ENCODE measurements around the gene MRPL19.

Gene MRPL19

DNA sequence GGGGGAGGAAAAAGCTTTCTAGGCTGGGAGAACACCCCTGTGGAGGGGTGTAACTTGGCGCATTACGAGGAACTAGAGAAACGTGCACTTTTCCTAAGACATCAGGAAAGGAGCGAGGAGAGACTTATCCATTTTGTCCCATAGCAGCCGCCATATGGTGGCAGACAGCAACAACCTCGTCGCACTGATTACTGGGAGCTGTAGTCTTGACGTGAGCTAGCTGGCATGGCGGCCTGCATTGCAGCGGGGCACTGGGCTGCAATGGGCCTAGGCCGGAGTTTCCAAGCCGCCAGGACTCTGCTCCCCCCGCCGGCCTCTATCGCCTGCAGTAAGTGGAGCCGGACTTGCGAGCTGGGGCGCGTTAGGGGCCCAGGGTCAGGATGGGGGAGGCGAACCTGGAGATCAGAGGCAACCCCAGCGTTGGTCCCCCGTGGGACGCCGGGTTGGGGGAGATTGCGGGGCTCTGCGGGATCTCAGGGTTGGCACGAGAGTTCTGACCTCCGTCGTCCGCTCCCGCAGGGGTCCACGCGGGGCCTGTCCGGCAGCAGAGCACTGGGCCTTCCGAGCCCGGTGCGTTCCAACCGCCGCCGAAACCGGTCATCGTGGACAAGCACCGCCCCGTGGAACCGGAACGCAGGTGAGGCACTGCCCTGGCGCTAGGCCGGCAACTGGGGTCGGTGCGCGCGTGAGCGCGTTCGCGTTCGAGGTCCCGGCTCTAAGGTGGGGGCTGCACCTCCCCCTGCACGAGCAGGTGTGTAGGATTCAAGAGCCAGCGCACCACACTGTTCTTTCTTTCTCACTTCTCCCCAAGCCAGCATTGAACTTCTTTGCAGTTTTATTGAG is at the start of gene MRPL19:
Gene MRPL19, plus strand, starts transcription at position 201 of the 843 bp plus-strand sequence. Its CDS starts 25 bp downstream, at position 226.
- Histone ChIP-seq H3K27ac (ENCODE audit: low read depth, low read length) (peak within 1 kb of the TSS; percentile 41), H3K4me3 (ENCODE audit: low read length) (peak within 1 kb of the TSS; percentile 87), H3K36me3 (ENCODE audit: control insufficient read depth, low read length) (peaks cover 35% of the 10 kb centered on the region), H3F3A (ENCODE audit: control insufficient read depth, insufficient read depth) (no peaks in the 10 kb centered on the region), H3K9me2 (replicated peaks; ENCODE audit: control insufficient read depth, low read length) (no peaks in the 10 kb centered on the region), H3K4me2 (ENCODE audit: low read length) (peak within 1 kb of the TSS; percentile 70), H3K27me3 (ENCODE audit: control insufficient read depth, low read length) (no peaks in the 10 kb centered on the region), H4K20me1 (ENCODE audit: control insufficient read depth, insufficient read depth, low read depth, low read length) (no peaks in the 10 kb centered on the region), H3K4me1 (ENCODE audit: control insufficient read depth, low read length) (peaks cover 11% of the 10 kb centered on the region), H3K9me3 (ENCODE audit: control insufficient read depth, insufficient read depth, low read length) (no peaks in the 10 kb centered on the region), H3K79me2 (ENCODE audit: control insufficient read depth, low read length) (peaks cover 45% of the 10 kb centered on the region)
- TF ChIP-seq, protein P1, sequence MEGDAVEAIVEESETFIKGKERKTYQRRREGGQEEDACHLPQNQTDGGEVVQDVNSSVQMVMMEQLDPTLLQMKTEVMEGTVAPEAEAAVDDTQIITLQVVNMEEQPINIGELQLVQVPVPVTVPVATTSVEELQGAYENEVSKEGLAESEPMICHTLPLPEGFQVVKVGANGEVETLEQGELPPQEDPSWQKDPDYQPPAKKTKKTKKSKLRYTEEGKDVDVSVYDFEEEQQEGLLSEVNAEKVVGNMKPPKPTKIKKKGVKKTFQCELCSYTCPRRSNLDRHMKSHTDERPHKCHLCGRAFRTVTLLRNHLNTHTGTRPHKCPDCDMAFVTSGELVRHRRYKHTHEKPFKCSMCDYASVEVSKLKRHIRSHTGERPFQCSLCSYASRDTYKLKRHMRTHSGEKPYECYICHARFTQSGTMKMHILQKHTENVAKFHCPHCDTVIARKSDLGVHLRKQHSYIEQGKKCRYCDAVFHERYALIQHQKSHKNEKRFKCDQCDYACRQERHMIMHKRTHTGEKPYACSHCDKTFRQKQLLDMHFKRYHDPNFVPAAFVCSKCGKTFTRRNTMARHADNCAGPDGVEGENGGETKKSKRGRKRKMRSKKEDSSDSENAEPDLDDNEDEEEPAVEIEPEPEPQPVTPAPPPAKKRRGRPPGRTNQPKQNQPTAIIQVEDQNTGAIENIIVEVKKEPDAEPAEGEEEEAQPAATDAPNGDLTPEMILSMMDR (IDR thresholded peaks at IDR 0.05; ENCODE audit: low read depth, low read length, poor library complexity, severe bottlenecking) = no peak
- TF ChIP-seq EZH2phosphoT487 (IDR thresholded peaks at IDR 0.05; ENCODE audit: borderline replicate concordance, low read length) = no peak

DNA sequence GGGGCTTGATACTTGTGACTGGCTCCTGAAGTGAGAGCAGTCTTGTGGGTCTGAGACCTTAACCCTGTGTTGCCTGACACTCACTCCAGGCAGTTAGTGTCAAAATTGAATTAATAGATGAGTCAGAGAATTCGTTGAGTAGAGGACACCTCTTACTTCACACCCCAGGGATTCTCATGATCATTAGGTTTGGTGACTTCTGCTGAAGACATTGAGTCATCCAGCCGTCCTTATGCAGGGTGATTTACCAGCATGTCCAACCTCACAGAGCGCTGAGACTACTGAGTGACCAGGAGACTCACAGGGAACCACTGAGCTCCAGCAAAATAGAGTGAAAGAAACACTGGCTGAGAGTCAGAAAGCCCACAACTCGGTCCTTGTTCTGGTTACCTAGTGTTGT is 49.8 kb upstream of the MRPL19 start:
- Histone ChIP-seq H3K9me2 (replicated peaks; ENCODE audit: control insufficient read depth, low read length) (no peaks in the 10 kb centered on the region), H3K4me2 (ENCODE audit: low read length) (no peak overlapping the region), H4K20me1 (ENCODE audit: control insufficient read depth, insufficient read depth, low read depth, low read length) (no peaks in the 10 kb centered on the region), H3K27me3 (ENCODE audit: control insufficient read depth, low read length) (peaks cover 6% of the 10 kb centered on the region), H3K27ac (ENCODE audit: low read depth, low read length) (no peak overlapping the region), H3F3A (ENCODE audit: control insufficient read depth, insufficient read depth) (no peaks in the 10 kb centered on the region), H3K9me3 (ENCODE audit: control insufficient read depth, insufficient read depth, low read length) (no peaks in the 10 kb centered on the region), H3K79me2 (ENCODE audit: control insufficient read depth, low read length) (no peaks in the 10 kb centered on the region), H3K36me3 (ENCODE audit: control insufficient read depth, low read length) (no peaks in the 10 kb centered on the region), H3K4me3 (ENCODE audit: low read length) (no peak overlapping the region), H3K4me1 (ENCODE audit: control insufficient read depth, low read length) (no peaks in the 10 kb centered on the region)
- TF ChIP-seq, protein P1 (IDR thresholded peaks at IDR 0.05; ENCODE audit: low read depth, low read length, poor library complexity, severe bottlenecking) = no peak
- TF ChIP-seq EZH2phosphoT487 (IDR thresholded peaks at IDR 0.05; ENCODE audit: borderline replicate concordance, low read length) = no peak

DNA sequence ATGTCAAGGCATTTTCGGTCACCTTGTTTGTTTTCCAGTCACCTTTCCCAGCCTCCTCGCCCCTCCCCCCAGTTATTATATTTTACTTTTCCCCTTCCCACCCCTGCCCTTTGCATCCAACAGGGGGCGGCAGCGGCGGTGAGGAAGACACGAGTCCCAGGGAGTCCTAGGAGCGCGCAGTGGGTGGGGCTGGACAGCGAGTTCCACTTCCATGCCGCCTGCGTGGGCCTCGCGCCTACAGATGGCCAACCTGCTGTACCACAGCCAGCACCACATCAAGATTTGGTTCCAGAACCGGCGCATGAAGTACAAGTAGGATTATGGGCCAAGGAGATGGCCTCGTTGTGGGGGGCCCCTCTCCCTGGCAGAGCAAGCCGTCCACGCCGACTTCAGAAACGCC is 48.6 kb upstream of the MRPL19 start:
- no peaks in the 10 kb centered on the region for H3K9me3 ChIP-seq (ENCODE audit: control insufficient read depth, insufficient read depth, low read length)
- H4K20me1 ChIP-seq (ENCODE audit: control insufficient read depth, insufficient read depth, low read depth, low read length) = no peaks in the 10 kb centered on the region
- no peaks in the 10 kb centered on the region for H3K36me3 ChIP-seq (ENCODE audit: control insufficient read depth, low read length)
- H3K79me2 ChIP-seq (ENCODE audit: control insufficient read depth, low read length) = no peaks in the 10 kb centered on the region
- no peaks in the 10 kb centered on the region for H3K4me1 ChIP-seq (ENCODE audit: control insufficient read depth, low read length)
- no peak for TF ChIP-seq EZH2phosphoT487 (IDR thresholded peaks at IDR 0.05; ENCODE audit: borderline replicate concordance, low read length)
- TF ChIP-seq, protein P1 (IDR thresholded peaks at IDR 0.05; ENCODE audit: low read depth, low read length, poor library complexity, severe bottlenecking) = no peak
- no peak overlapping the region for H3K4me3 ChIP-seq (ENCODE audit: low read length)
- H3K4me2 ChIP-seq (ENCODE audit: low read length) = no peak overlapping the region
- no peaks in the 10 kb centered on the region for H3F3A ChIP-seq (ENCODE audit: control insufficient read depth, insufficient read depth)
- H3K27me3 ChIP-seq (ENCODE audit: control insufficient read depth, low read length) = peaks cover 5% of the 10 kb centered on the region
- no peak overlapping the region for H3K27ac ChIP-seq (ENCODE audit: low read depth, low read length)
- no peaks in the 10 kb centered on the region for H3K9me2 ChIP-seq (replicated peaks; ENCODE audit: control insufficient read depth, low read length)

All from DOHH2 (cell line).